HepG2 (cell line): ENCODE data around the gene RABL6. TPM values are rescaled to one million over a fixed set of nuclear protein-coding genes. Genes with fewer than 3 reads are reported as not detected.
A peak's percentile ranks its signal among the peaks of the same experiment; 100 is the strongest.

ENCODE experiments used
- ATF4 ChIP-seq, 2 experiments: fragments of 450-650 bp in 1 of 2; sonication (generic) in 1 of 2; formaldehyde crosslinking; IDR thresholded peaks; 2 replicates each; pipeline versions ENCODE4 v1.5.0 to v1.8.0; 2020 to 2022; ENCODE audit warnings: mild to moderate bottlenecking in 1 of 2, missing genetic modification reagents in 1 of 2
- CBX5 ChIP-seq: sonication (generic); formaldehyde crosslinking; IDR thresholded peaks from 2 replicates; pipeline ENCODE4 v1.4.0; 2020; ENCODE audit warnings: missing genetic modification reagents, borderline replicate concordance
- FOSL2 ChIP-seq: sonication (generic); formaldehyde crosslinking; IDR thresholded peaks from 2 replicates; pipeline ENCODE4 v1.4.0; 2020; ENCODE audit warnings: missing genetic modification reagents
- GATAD2A ChIP-seq: IDR thresholded peaks from 2 replicates; pipeline ENCODE4 v1.6.1; 2016
- KAT7 ChIP-seq: IDR thresholded peaks from 2 replicates; pipeline ENCODE4 v1.6.1; 2018; ENCODE audit warnings: borderline replicate concordance, missing compliant biosample characterization
- PLRG1 ChIP-seq: fragments of 450-650 bp; conservative IDR thresholded peaks from 2 replicates; pipeline ENCODE4 v1.6.1; 2016
- SPEN ChIP-seq: sonication (generic); formaldehyde crosslinking; IDR thresholded peaks from 2 replicates; pipeline ENCODE4 v1.5.1; 2020; ENCODE audit warnings: low read depth, mild to moderate bottlenecking, missing genetic modification reagents
- TFAP4 ChIP-seq: sonication (generic); IDR thresholded peaks from 2 replicates; pipeline ENCODE4 v1.6.1; 2016; ENCODE audit warnings: low read depth, borderline replicate concordance
- TMF1 ChIP-seq: sonication (generic); formaldehyde crosslinking; IDR thresholded peaks from 2 replicates; pipeline ENCODE4 v1.8.1; 2022; ENCODE audit warnings: low read depth, missing genetic modification reagents
- ZFY ChIP-seq: sonication (generic); formaldehyde crosslinking; IDR thresholded peaks from 2 replicates; pipeline ENCODE4 v1.4.0; 2020; ENCODE audit warnings: missing genetic modification reagents
- ZKSCAN1 ChIP-seq: fragments of 150-350 bp; IDR thresholded peaks from 2 replicates; pipeline ENCODE4 v1.6.1; 2014; ENCODE audit warnings: low read length
- ZNF281 ChIP-seq: sonication (generic); formaldehyde crosslinking; IDR thresholded peaks from 2 replicates; pipeline ENCODE4 v1.4.0; 2020; ENCODE audit warnings: missing genetic modification reagents, borderline replicate concordance
- ZNF407 ChIP-seq: sonication (generic); formaldehyde crosslinking; IDR thresholded peaks from one replicate; pipeline ENCODE4 v1.5.1; 2020; ENCODE audit warnings: mild to moderate bottlenecking, missing genetic modification reagents; ENCODE audit errors: not compliant biosample characterization
- ZNF430 ChIP-seq: sonication (generic); formaldehyde crosslinking; IDR thresholded peaks from 2 replicates; pipeline ENCODE4 v1.9.0; 2021; ENCODE audit warnings: mild to moderate bottlenecking, missing genetic modification reagents
- ZNF460 ChIP-seq: sonication (generic); formaldehyde crosslinking; IDR thresholded peaks from 2 replicates; pipeline ENCODE4 v1.5.1; 2020; ENCODE audit warnings: missing genetic modification reagents, mild to moderate bottlenecking, borderline replicate concordance
- ZNF615 ChIP-seq: sonication (generic); formaldehyde crosslinking; IDR thresholded peaks from 2 replicates; pipeline ENCODE4 v1.5.0; 2020; ENCODE audit warnings: mild to moderate bottlenecking, missing genetic modification reagents, borderline replicate concordance
- ZNF7 ChIP-seq: IDR thresholded peaks from 2 replicates; pipeline ENCODE4 v1.6.1; 2016; ENCODE audit warnings: missing biosample characterization, missing genetic modification reagents
- ZNF776 ChIP-seq: sonication (generic); formaldehyde crosslinking; IDR thresholded peaks from 2 replicates; pipeline ENCODE4 v1.4.0; 2020; ENCODE audit warnings: mild to moderate bottlenecking, missing genetic modification reagents
- polyA plus RNA-seq, 8 experiments: library from polyadenylated mRNA; depleted of rRNA in 3 of 8; stranded (reverse) in 7 of 8; unstranded in 1 of 8; fragments of >200 nt; fragmentation: Illumina TruSeq in 4 of 8; extraction: Trizol in 4 of 8; gene quantifications; 2 replicates each; pipeline versions ENCODE4 v1.2.1 to v1.2.3, GENCODE V29; 2011 to 2016; ENCODE audit warnings: low read depth in 4 of 8, missing spikeins in 1 of 8, mixed read lengths in 1 of 8; ENCODE audit not compliant: insufficient read depth in 1 of 8
- total RNA-seq, 5 experiments: library from RNA; depleted of rRNA; stranded (reverse); fragments of >200 nt; fragmentation: Illumina TruSeq; extraction: Trizol; gene quantifications; 2 replicates each; pipeline ENCODE4 v1.2.3, GENCODE V29; 2016; ENCODE audit warnings: low read depth in 1 of 5

RABL6 gene
- total and polyA plus RNA-seq, 2 of the 13 experiments (the other 11 are each of a cell fraction or from before 2014, with no cell fraction given), result 81.5 to 125 TPM

- TF ChIP-seq ZNF430 (CRISPR knock-in tag) (no peak), ZNF460 (CRISPR knock-in tag) (no peak), SPEN (CRISPR knock-in tag) (no peak), CBX5 (CRISPR knock-in tag) (no peak), ZNF281 (CRISPR knock-in tag) (no peak), ZFY (CRISPR knock-in tag) (peak; percentile 67), ZNF407 (CRISPR knock-in tag) (no peak), ZNF776 (CRISPR knock-in tag) (peak; percentile 84; the same call in 1 of the 2 replicates), TMF1 (CRISPR knock-in tag) (no peak), FOSL2 (CRISPR knock-in tag) (peak; percentile 44; the same call in 1 of the 2 replicates), KAT7 (CRISPR knock-in tag) (no peak), ATF4 (CRISPR knock-in tag; IDR thresholded peaks at IDR 0.05) (no peak), PLRG1 (no peak), ZNF7 (no peak), GATAD2A (no peak), ZNF615 (CRISPR knock-in tag) (no peak), TFAP4 (0 out of 2 replicates have a peak, but pooled peaks have one; percentile 16), ZKSCAN1 (no peak)
Measured at GRCh38 chr9:136885950-136886578, 78.3 kb downstream of the RABL6 start, which contains the start of gene TRAF2 (continued).
